Hematopoietic multipotent progenitor cell treated with erythropoietin and hydrocortisone succinate and interleukin-3 and kit ligand, for 15 days (in vitro differentiated cells): Measurements from ENCODE around the gene VPS35L.
"Not testable (repeated sequence)": the region's sequence is repeated elsewhere in the genome, so short reads cannot be mapped to it uniquely, and the experiment has no call there.

ENCODE experiments used
- DNase-seq: peaks from one replicate; pipeline ENCODE4 v3.0.0-alpha.2; 2015; ENCODE audit warnings: low spot score

The VPS35L gene

GRCh38 chr16:19655242-19655777 is 99.8 kb downstream of the VPS35L start:
- no peak for DNase-seq

- DNase-seq: no peak
Measured at GRCh38 chr16:19657831-19658230, 102.3 kb downstream of the VPS35L start.

DNA sequence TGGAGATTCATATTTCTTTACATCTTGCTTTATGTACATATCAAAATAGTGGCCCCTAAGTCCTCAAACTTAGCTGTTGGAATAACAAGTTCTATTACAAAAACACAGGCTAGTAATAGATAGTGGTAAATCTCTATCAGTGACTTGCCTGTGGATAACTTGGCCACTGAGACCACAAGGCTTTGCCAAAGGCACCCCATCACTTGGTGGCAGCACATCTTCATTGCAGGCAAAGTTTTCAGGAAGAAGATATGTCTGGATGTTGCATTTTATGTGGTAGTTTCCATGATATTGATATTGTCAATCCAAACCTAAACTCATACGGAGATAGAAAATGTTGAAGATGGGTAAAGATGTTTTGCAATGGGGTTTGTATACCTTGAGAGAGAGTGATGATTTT is 104.1 kb downstream of the VPS35L start:
- no peak for DNase-seq

- DNase-seq: no peak
Measured at GRCh38 chr16:19660432-19660831, 104.9 kb downstream of the VPS35L start.

GRCh38 chr16:19662351-19662750 is 106.8 kb downstream of the VPS35L start:
- DNase-seq: no peak

DNA sequence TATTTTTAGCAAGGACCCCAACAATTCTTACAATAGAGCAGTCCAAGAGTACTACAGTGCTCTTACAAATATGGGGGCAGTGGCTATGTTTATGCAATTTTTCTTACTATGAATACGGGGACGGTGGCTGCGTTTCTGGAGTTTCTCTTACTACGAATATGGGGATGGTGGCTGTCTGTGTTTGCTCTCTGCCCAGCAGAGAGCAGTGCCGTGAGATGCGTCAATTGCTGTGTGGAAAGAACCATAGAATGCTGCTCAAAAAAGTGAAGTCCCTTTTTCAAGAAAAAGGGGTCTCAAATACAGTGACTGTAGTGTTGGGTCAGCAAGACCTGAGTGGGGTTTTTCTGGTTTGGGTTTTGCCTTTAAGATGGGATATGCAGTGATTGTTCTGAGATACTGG is 108.7 kb downstream of the VPS35L start:
- DNase-seq: no peak

GRCh38 chr16:19665313-19665712 is 109.8 kb downstream of the VPS35L start:
- not testable (repeated sequence) for DNase-seq

DNA sequence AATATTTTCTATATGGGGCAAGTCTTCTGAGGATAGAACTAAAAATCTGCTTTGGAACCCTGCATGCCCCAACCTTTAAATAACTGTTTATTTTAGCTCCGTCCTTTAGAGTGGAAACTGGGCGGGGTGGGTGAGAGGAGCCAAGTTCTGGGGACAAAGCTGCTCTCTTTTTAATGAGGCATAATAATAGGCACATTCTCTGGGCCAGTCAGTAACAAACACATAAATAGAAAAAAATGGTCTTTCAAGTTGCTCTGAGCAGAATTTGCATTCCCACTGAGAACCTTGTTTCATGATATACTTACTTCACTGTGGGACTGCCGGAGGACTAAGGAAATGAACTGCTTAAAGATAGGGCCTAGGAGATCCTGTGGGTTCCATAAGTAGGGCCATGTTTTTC is 111.0 kb downstream of the VPS35L start:
- no peak for DNase-seq

DNA sequence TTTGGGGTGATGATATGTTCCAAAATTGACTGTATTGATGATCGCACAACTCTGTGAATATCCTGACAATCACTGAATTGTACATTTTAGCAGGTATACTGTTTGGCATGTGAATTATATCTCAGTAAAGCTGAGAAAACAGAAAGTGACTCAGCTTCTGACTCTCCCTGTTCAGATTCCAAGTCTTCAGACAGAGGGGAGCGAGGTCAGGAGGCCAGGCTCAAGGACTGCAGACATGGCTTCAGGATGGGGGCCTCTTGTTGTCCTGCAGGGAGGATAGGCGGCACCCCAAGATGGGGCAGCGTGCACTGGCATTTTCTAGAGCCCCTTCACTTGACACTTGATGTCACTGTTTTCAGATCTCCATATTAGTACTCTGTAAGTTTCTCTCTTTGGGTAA is 116.9 kb downstream of the VPS35L start:
- no peak for DNase-seq

GRCh38 chr16:19674485-19674884 is 119.0 kb downstream of the VPS35L start:
- DNase-seq: no peak

DNA sequence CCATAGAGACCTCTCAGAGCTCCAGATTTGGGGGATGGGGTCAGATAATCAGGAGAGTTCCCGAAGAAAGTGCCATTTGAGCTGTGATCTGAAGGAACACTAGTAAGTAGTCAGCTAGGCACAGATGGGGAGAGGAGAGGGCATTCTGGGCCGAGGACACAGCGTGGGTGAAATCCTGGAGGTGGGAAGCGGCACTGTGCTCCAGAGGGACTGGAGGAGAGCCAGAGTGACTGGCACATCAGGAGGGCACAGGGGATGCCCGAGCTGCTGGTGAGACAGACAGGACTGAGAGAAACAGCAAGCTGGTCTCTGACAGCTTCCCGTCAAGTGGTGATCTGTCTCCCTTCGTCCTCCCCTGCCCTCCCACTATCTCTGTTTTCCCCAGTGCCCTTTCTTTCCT is 121.9 kb downstream of the VPS35L start:
- no peak for DNase-seq

DNA sequence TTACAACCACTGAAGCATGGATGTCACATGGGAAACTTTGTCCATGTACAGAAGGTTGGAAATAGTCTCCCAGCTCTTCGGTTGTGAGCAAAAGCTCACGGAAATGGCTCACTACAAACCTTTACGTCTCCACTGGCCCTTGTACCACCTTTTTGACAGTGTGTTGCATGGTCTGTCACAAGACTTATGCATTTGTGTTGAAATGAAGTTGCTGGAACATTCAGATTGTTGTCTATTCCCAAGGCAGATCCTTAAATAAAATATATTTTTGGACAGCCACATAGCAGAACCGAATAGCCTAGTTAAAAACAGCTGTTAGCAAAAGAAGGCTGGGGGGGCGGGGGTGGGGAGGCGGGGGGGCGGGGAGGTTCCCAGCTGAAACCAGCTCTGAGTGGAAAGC is 123.3 kb downstream of the VPS35L start:
- DNase-seq: no peak

DNA sequence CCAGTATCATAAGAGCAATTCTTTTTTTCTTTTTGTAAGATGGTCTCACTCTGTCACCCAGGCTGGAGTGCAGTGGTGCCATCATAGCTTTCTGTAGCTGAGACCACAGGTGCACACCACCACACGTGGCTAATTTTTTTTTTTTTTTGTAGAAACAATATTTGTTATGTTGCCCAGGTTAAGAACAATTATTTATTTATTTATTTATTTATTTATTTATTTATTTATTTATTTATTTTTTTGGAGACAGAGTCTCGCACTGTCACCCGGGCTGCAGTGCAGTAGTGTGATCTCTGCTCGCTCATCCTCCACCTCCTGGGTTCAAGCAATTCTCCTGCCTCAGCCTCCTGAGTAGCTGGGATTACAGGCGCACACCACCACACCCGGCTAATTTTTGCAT is 123.8 kb downstream of the VPS35L start:
- not testable (repeated sequence) for DNase-seq

GRCh38 chr16:19680881-19681340 is 125.4 kb downstream of the VPS35L start:
- DNase-seq: no peak

DNA sequence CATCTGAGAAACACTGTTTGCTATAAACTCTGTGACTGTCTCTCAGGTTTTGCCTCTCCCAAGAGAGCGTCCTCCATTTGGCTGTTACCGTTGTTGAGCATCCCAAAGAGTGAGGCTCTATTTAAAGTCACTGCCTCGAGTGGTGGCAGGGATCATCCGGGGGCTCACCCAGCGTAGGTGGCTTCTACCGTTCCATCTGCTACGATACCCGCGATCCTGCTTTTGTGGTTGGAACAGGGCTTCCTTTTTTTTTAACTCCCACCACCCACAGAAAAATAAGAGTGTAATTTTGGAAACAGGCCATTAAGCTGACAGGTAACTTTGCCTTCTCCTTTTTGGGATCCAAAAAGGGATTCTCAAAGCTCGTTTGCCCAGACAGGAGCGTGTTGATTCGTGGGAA is 126.1 kb downstream of the VPS35L start:
- no peak for DNase-seq

DNA sequence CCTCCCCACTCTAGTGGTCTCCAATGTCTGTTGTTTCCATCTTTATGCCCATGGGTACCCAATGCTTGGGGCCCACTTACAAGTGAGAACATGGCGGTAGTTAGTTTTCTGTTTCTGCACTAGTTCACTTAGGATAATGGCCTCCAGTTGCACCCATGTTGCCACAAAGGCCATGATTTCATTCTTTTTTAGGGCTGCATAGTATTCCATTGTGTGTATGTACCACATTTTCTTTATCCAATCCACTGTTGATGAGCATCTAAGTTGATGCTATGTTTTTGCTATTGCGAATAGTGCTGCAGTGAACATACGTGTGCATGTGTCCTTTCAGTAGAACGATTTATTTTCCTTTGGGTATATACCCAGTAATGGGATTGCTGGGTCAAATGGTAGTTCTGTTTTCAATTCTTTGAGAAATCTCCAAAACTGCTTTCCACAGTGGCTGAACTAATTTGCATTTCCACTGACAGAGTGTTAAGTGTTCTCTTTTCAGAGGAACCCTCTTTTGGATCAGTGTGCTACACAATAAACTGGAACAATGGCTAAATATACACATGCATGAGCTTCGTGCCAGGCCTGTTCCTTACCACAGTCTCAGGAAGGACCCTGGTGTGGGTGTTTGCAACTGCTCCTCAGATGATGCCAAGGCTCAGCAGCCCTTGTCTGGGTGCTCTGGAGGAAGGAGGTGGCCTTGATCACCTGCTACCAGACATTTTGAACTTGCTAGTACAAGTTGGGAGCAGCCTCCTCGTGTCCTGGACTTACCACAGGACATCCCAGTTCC is 128.1 kb downstream of the VPS35L start:
- no peak for DNase-seq

GRCh38 chr16:19685176-19685575 is 129.7 kb downstream of the VPS35L start:
- DNase-seq: no peak

- DNase-seq: no peak
Measured at GRCh38 chr16:19687279-19687678, 131.8 kb downstream of the VPS35L start.

DNA sequence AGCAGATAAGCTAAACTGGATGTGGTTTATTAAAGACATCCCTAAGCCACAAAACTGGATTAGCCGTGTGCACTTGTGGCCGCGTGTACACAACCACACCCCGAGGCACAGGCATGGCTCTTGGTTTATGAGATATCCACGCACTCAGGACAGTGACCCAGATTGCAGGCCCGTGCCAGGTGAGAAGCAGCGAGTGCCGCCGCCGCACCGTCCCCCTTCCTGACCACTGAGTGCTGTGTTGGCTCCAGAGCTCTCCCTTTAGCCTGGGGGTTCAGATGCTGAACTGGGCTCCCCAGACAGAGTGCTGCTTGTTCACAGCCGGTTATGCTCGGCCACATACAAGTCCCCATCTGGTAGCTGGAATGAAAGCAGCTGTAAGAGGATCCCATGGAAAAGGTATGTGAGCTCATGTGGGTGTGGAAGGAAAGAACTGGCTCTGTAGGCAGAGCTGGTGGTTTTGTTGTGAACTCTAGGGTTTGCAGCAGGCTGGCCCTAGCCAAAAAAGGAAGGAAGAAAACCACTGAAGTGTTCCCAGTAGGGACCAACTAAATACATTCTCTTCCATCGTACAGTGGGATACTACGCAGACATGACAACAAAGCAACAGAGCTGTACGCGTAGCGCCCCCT is 133.0 kb downstream of the VPS35L start:
- no peak for DNase-seq

- no peak for DNase-seq
Measured at GRCh38 chr16:19689342-19689741, 133.8 kb downstream of the VPS35L start.

GRCh38 chr16:19690196-19690595 is 134.7 kb downstream of the VPS35L start:
- no peak for DNase-seq

- no peak for DNase-seq
Measured at GRCh38 chr16:19691161-19691711, 135.7 kb downstream of the VPS35L start.

DNA sequence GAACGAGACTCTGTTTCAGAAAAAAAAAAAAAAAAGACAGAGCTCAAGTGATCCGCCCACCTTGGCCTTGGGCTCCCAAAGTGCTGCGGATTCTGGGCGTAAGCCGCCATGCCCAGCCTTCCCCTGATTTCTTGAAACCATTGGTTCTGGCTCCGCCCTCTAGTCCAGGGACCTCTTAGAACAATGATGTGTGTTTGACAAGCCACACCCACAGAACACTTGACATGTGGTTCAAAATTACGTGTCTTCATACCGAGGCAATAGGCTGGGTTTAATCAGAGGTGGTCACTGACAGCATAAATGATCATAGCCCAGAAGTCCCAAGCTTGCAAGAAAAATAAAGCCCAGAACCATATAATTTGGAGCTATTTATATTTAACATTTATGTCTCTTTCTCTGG is 139.5 kb downstream of the VPS35L start:
- DNase-seq: no peak
